B cell (primary cell): ENCODE results near the gene DCN. TPM values are rescaled to one million over a fixed set of nuclear protein-coding genes. Genes with fewer than 3 reads are reported as not detected.
A peak's percentile ranks its signal among the peaks of the same experiment; 100 is the strongest.

Source experiments
- ATAC-seq: fragments of 200-7000 bp; cut with Tn5 transposase; one replicate; pipeline ENCODE4 v1.10.0; 2021; ENCODE audit warnings: low read depth, mild to moderate bottlenecking, moderate number of reproducible peaks, moderate library complexity
- CTCF ChIA-PET: fragments of 350-600 bp; sonication (Branson Sonifier 250); formaldehyde crosslinking; loops from one replicate; lab custom pipeline; 2021; ENCODE audit warnings: antibody characterized with exemption, inconsistent platforms; lab: Charles Lee
- POLR2A ChIA-PET: fragments of 350-600 bp; sonication (Branson Sonifier 250); formaldehyde crosslinking; loops from one replicate; lab custom pipeline; 2021; ENCODE audit warnings: antibody characterized with exemption; lab: Charles Lee
- DNase-seq: peaks from one replicate; pipeline ENCODE4 v3.0.0; 2013
- H2AFZ ChIP-seq: 2 replicates; pipeline ENCODE4 v1.6.1; 2012; ENCODE audit warnings: mild to moderate bottlenecking, low read depth, low read length; ENCODE audit not compliant: insufficient read depth, poor library complexity, severe bottlenecking
- H3K27ac ChIP-seq, 2 donors: 1 replicate in 1 of 2; 2 replicates in 1 of 2; pipeline ENCODE4 v1.5.1; 2012 to 2013; ENCODE audit warnings: low read length in 2 of 2, mild to moderate bottlenecking in 2 of 2, moderate library complexity in 1 of 2
- H3K27me3 ChIP-seq, 4 experiments: fragments of 200-600 bp in 1 of 4; sonication (generic) in 1 of 4; replicated peaks in 1 of 4; 1 replicate in 2 of 4; 2 replicates in 2 of 4; pipeline versions ENCODE4 v1.6.1 to v1.7.0; 2013 to 2016; ENCODE audit warnings: low read length in 3 of 4, mild to moderate bottlenecking in 2 of 4, mixed read lengths in 1 of 4, moderate library complexity in 1 of 4; ENCODE audit not compliant: insufficient read depth in 4 of 4, control insufficient read depth in 3 of 4; ENCODE audit errors: control extremely low read depth in 1 of 4
- H3K36me3 ChIP-seq, 2 experiments: replicated peaks in 1 of 2; 1 replicate in 1 of 2; 2 replicates in 1 of 2; pipeline versions ENCODE4 v1.6.1 to v1.7.1; 2013; ENCODE audit warnings: low read length in 1 of 2; ENCODE audit not compliant: insufficient read depth in 2 of 2, control insufficient read depth in 1 of 2; ENCODE audit errors: control extremely low read depth in 1 of 2, extremely low read depth in 1 of 2
- H3K4me1 ChIP-seq, 2 donors: fragments of 200-600 bp in 1 of 2; sonication (generic) in 1 of 2; 1 replicate in 1 of 2; 2 replicates in 1 of 2; pipeline versions ENCODE4 v1.5.1 to v1.6.1; 2013 to 2017; ENCODE audit warnings: low read length in 2 of 2; ENCODE audit not compliant: control insufficient read depth in 2 of 2, insufficient read depth in 2 of 2
- H3K4me2 ChIP-seq: replicated peaks from 2 replicates; pipeline ENCODE3; 2012; ENCODE audit warnings: mild to moderate bottlenecking, low read depth, low read length; ENCODE audit not compliant: poor library complexity, severe bottlenecking
- H3K4me3 ChIP-seq, 5 experiments: fragments of 200-600 bp in 1 of 5; sonication (generic) in 1 of 5; 1 replicate in 3 of 5; 2 replicates in 2 of 5; pipeline versions ENCODE4 v1.5.1 to v1.7.0; 2011 to 2016; ENCODE audit warnings: low read length in 4 of 5, mild to moderate bottlenecking in 4 of 5, low read depth in 2 of 5, control low read depth in 1 of 5, moderate library complexity in 1 of 5; ENCODE audit not compliant: insufficient read depth in 1 of 5; ENCODE audit errors: control extremely low read depth in 1 of 5, extremely low read depth in 1 of 5
- H3K79me2 ChIP-seq: fragments of 200-600 bp; sonication (generic); one replicate; pipeline ENCODE4 v1.6.0; 2016; ENCODE audit warnings: low read length; ENCODE audit not compliant: control insufficient read depth, insufficient read depth
- H3K9ac ChIP-seq: fragments of 200-600 bp; sonication (generic); 2 replicates; pipeline ENCODE4 v1.6.1; 2017; ENCODE audit warnings: mild to moderate bottlenecking, low read length, moderate library complexity
- H3K9me3 ChIP-seq, 3 donors: one replicate each; pipeline versions ENCODE4 v1.6.1 to v1.7.1; 2013; ENCODE audit warnings: low read length in 2 of 3; ENCODE audit not compliant: control insufficient read depth in 2 of 3, insufficient read depth in 1 of 3; ENCODE audit errors: control extremely low read depth in 1 of 3
- H4K20me1 ChIP-seq: 2 replicates; pipeline ENCODE4 v1.6.0; 2012; ENCODE audit warnings: mild to moderate bottlenecking, low read length; ENCODE audit not compliant: insufficient read depth, control insufficient read depth, poor library complexity, severe bottlenecking
- H3K27ac Mint-ChIP-seq: one replicate; pipeline ENCODE4 v1.8.0; 2021; ENCODE audit warnings: mixed read lengths
- H3K27me3 Mint-ChIP-seq: one replicate; pipeline ENCODE4 v1.8.0; 2021; ENCODE audit warnings: mixed read lengths
- H3K4me1 Mint-ChIP-seq: one replicate; pipeline ENCODE4 v1.8.0; 2021; ENCODE audit warnings: mixed read lengths
- H3K4me3 Mint-ChIP-seq: one replicate; pipeline ENCODE4 v1.8.0; 2021; ENCODE audit warnings: mixed read lengths
- H3K9me3 Mint-ChIP-seq: one replicate; pipeline ENCODE4 v1.8.0; 2022; ENCODE audit warnings: mixed read lengths; ENCODE audit not compliant: insufficient read depth
- CTCF ChIP-seq: fragments of 200-600 bp; IDR thresholded peaks from one replicate; pipeline ENCODE4 v1.8.0; 2022; ENCODE audit warnings: antibody characterized with exemption, mild to moderate bottlenecking
- EZH2 ChIP-seq: IDR thresholded peaks from 2 replicates; pipeline ENCODE4 v1.6.1; 2012; ENCODE audit warnings: borderline replicate concordance, low read depth, mild to moderate bottlenecking, moderate library complexity, low read length; ENCODE audit not compliant: insufficient read depth, poor library complexity, severe bottlenecking
- WGBS: methylation state at CpG from one replicate; pipeline ENCODE4 v1.1.5; 2013; ENCODE audit warnings: missing lambda C conversion rate; ENCODE audit not compliant: insufficient coverage; 5-methylcytosine and 5-hydroxymethylcytosine counted together
- intact Hi-C: fragments of 100-400 bp; cut with micrococcal nuclease; formaldehyde crosslinking; loops from one replicate; pipeline ENCODE4 v1.10.0; 2022
- polyA plus RNA-seq: library from polyadenylated mRNA; depleted of rRNA; stranded (reverse); fragments of >200 nt; gene quantifications from 2 replicates; pipeline ENCODE4 v1.2.3, GENCODE V29; 2012
- total RNA-seq, 2 donors: library from RNA; stranded (reverse); fragments of 120-200 nt in 1 of 2; gene quantifications; 1 replicate in 1 of 2; 2 replicates in 1 of 2; pipeline versions ENCODE4 v1.2.3 to v1.2.4, GENCODE V29; 2013 to 2022

DCN gene
- total and polyA plus RNA-seq, 2 donors (not counting 1 experiment from before 2014, with no cell fraction given): not detected

- H3K4me3 Mint-ChIP-seq: no peak overlapping the region
- no peak overlapping the region for H3K9ac ChIP-seq
- H3K4me1 Mint-ChIP-seq: no peaks in the 10 kb centered on the region
- H3K9me3 Mint-ChIP-seq: no peaks in the 10 kb centered on the region
- no peaks in the 10 kb centered on the region for H3K36me3 ChIP-seq
- no peaks in the 10 kb centered on the region for H3K27me3 Mint-ChIP-seq
- intact Hi-C loops: no loop called here
- no peaks in the 10 kb centered on the region for H4K20me1 ChIP-seq
- no peaks in the 10 kb centered on the region for H3K4me1 ChIP-seq
- H3K4me3 ChIP-seq: no peak overlapping the region
- no peaks in the 10 kb centered on the region for H3K9me3 ChIP-seq
- POLR2A ChIA-PET: no interaction called here
- no peaks in the 10 kb centered on the region for H3K27me3 ChIP-seq
- TF ChIP-seq CTCF: peak; percentile 14
- TF ChIP-seq EZH2: no peak
- no CpG with 5 or more reads among the region's 5 CpGs for WGBS
- CTCF ChIA-PET: interaction anchor here (0.8 kb wide), 1 partner anchor 126 kb away, joined by 3 read pairs; no protein-coding TSS in a partner anchor
- DNase-seq (no peak), ATAC-seq (no peak)
- H3K79me2 ChIP-seq: no peaks in the 10 kb centered on the region
- H3K4me2 ChIP-seq: no peak overlapping the region
- no peak overlapping the region for H2AFZ ChIP-seq
- no peak overlapping the region for H3K27ac ChIP-seq
- H3K27ac Mint-ChIP-seq: no peak overlapping the region
These were observed 2.6 kb downstream of the DCN start for GRCh38 chr12:91179966-91180561.

DNA sequence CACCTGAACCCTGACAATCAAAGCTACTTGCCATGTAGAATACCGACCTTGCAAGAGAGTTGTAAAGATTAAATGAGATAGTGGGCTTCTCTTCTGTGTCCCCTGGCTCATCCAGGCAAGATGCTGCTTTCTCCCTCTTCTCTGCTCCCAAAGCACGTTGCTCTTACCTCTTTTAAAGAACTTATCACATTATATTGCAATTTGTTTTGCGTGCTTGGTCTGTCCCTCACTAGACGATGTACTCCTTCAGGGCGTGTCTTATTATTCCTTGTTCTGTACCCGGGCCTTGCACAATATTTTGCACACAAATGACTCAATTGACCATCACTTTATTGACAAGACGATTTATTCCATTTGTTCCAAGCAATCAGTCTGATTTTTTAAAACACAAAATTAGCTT, 3.3 kb downstream of the DCN start:
- Mint-ChIP-seq H3K27ac (no peak overlapping the region), H3K27me3 (no peaks in the 10 kb centered on the region), H3K9me3 (no peaks in the 10 kb centered on the region), H3K4me1 (no peaks in the 10 kb centered on the region), H3K4me3 (no peak overlapping the region)
- no peak for ATAC-seq
- intact Hi-C loops: no loop called here
- no peak overlapping the region for H3K4me3 ChIP-seq
- no peaks in the 10 kb centered on the region for H3K27me3 ChIP-seq
- H3K79me2 ChIP-seq: no peaks in the 10 kb centered on the region
- H3K9ac ChIP-seq: no peak overlapping the region
- no peaks in the 10 kb centered on the region for H3K36me3 ChIP-seq
- H2AFZ ChIP-seq: no peak overlapping the region
- H3K4me1 ChIP-seq: no peaks in the 10 kb centered on the region
- H3K4me2 ChIP-seq: no peak overlapping the region
- H3K27ac ChIP-seq: no peak overlapping the region
- no peaks in the 10 kb centered on the region for H3K9me3 ChIP-seq
- H4K20me1 ChIP-seq: no peaks in the 10 kb centered on the region
- CTCF ChIA-PET: interaction anchor here (0.8 kb wide), 1 partner anchor 126 kb away, joined by 3 read pairs; no protein-coding TSS in a partner anchor
- 83% methylated on average over 6 of the region's 7 CpGs for WGBS
- DNase-seq: no peak
- no peak for TF ChIP-seq CTCF
- no peak for TF ChIP-seq EZH2
- POLR2A ChIA-PET: no interaction called here
